HG03196 (cell line): ENCODE measurements around the gene CEP70.
"Not testable (repeated sequence)": the region's sequence is repeated elsewhere in the genome, so short reads cannot be mapped to it uniquely, and the experiment has no call there.

Experiments
- ATAC-seq: cut with Tn5 transposase; IDR thresholded peaks from one replicate; pipeline ENCODE4 v1.9.1; 2021; ENCODE audit not compliant: unreplicated experiment

CEP70 gene

GRCh38 chr3:138455801-138456716, 138.0 kb downstream of the CEP70 start:
- no peak for ATAC-seq

- ATAC-seq = not testable (repeated sequence)
Observed at GRCh38 chr3:138453940-138454339, 140.1 kb downstream of the CEP70 start.

- no peak for ATAC-seq
Observed at GRCh38 chr3:138452436-138452835, 141.6 kb downstream of the CEP70 start.

GRCh38 chr3:138451595-138452162, 142.4 kb downstream of the CEP70 start:
- no peak for ATAC-seq

- no peak for ATAC-seq
Observed at GRCh38 chr3:138450704-138451424, 143.2 kb downstream of the CEP70 start.

GRCh38 chr3:138450181-138450580, 143.9 kb downstream of the CEP70 start:
- ATAC-seq = no peak

GRCh38 chr3:138449490-138449889, 144.6 kb downstream of the CEP70 start:
- no peak for ATAC-seq

- ATAC-seq = no peak
Observed at GRCh38 chr3:138448631-138449030, 145.4 kb downstream of the CEP70 start.

GRCh38 chr3:138445654-138446053, 148.4 kb downstream of the CEP70 start:
- ATAC-seq = no peak

- ATAC-seq = no peak
Observed at GRCh38 chr3:138445236-138445635, 148.8 kb downstream of the CEP70 start.
